NCI-H2196 treated with DMSO at 0.1 percent for 48 hours (cell line): ENCODE results near the gene C2orf15.
"Not testable (repeated sequence)": the region's sequence is repeated elsewhere in the genome, so short reads cannot be mapped to it uniquely, and the experiment has no call there.

Experiments used
- DNase-seq: peaks from one replicate; lab custom pipeline; 2025; ENCODE audit not compliant: unreplicated experiment; lab: John Stamatoyannopoulos, UW

The C2orf15 gene

DNA sequence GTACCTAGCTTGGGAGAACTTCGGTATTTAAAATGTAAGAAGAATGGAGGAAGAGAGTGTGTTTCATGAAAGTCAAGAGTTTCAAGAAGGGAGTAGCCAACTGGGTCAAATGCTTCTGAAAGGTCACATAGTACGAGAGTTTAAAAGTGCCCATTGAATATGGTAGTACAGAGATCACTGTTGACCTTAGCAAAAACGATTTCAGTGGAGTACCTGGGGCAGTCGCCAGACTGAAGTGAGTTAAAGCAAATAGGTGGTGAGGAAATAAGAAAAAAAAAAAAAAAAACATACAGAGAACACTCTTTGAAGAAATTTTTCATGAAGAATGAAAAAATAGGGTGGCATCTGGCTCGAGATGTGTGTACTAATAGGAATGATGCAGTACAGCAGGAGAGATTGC is 24.7 kb downstream of the C2orf15 start:
- DNase-seq = no peak

DNA sequence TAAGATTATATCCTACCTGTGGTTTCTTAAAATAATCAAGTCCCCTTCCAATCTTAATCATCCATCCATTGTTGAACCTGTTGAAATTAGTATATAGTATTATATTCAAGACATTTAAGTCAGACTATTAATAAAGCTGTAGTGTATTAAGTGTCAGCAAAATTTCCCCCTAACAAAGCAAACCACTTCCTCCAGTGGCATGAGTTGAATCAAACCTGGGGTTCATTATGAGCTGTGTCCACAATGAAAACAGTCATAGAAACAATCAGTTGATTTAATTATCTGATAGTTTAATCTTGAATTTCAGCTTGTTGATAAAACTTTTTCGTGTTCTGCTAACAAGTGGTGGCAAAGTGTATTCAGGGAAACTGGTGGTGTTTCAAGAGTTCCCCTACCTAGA is 28.0 kb downstream of the C2orf15 start:
- DNase-seq = no peak

DNA sequence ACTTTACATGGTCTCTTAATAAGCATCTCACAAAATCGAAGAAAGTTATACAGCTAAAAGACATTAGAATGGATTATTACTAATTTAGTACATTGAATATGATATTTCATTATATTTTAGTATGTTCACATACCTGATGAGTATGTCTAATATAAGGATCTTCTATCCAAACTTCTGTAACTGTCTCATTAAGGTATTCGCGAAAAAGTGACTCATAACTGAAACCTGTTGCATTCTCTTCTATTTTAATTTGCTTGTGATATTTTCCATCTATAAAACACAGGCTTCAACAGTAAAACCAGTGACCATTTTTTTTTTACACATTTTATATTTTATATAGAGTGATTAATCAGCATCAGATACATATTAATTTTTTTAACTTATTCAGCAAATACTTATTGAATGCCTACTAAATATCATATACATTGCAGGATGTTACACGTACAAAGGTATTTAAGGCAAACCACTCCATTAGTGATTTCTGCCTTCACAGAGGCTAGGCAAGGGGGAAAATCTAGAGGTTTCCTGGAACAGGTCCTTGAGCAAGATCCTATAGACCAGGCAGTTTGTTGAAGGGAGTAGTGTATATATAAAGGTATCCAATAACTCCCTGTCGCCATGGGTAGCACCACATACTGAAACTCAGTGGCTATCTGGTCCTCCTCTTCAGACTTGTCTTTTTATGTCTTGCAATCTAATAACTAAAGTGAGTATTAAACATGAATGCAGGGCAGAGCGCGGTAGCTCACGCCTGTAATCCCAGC is 30.1 kb downstream of the C2orf15 start:
- no peak for DNase-seq

DNA sequence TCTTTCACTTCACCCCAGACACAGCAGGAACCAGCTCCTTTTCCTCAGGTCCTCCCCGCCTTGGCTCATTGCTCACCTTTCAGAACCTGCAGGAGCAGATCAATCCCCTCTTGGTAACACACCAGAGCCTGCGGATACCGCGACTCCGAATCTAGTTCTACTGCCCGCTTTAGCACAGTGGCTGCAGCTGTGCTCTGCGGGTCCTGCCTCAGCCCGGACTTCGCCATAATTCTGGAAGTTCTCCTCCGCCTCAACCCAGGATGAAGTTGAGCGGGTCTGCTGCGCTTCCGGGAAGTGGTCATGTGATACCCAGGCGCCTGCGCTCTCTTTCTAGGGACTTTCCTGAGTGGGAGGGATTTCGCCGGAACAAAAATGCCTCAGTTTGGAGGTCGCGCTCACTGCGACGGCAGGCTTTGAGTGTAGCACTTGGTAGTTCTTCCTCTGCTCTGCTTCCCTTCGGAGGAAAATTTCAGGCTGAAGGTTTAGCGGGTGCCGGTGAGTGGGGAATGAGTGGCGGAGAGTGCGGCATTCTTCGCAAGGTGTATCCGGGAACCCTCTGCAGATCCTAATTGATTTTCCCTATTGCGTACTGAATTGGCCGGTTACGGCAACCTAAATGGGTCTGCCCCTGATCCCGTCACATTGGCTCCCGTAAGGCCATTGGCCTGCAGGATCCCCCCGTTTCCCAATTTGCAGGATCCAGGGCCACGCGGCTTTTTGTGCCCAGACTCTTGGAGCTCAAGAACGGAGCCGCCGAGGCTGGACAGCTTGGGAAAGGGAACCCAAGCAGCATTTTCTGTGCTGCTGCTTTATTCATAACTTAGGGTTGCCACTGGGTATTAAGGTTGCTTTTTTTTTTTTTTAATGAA is 39.5 kb downstream of the C2orf15 start, which contains the start of the genes MITD1 and MRPL30:
TSS of gene MITD1 (minus strand) at position 304 of the 869 bp plus-strand sequence. CDS start at position 227, 77 bp downstream.
TSS of gene MRPL30 (plus strand) at position 430 of the 869 bp plus-strand sequence. CDS start 5,020 bp downstream, outside the sequence.
- peak; percentile 93 for DNase-seq

DNA sequence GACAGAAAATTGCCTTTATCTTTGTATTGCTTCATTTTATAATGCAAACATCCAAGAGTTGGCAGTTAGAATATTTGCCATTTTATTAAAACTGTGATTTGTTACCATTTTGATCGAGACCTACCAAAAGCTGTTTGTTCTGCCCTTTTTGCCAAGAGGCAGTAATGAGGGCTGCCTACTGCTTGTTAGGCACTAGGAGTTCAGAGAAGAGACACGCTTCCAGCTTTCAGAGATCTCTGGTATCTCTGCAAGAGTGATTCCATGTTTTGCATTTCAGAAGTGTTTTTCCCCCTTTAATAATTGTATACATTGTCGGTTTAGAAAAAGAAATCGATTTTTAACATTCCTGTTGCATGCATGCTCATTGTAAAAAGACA is 40.1 kb downstream of the C2orf15 start:
- no peak for DNase-seq

DNA sequence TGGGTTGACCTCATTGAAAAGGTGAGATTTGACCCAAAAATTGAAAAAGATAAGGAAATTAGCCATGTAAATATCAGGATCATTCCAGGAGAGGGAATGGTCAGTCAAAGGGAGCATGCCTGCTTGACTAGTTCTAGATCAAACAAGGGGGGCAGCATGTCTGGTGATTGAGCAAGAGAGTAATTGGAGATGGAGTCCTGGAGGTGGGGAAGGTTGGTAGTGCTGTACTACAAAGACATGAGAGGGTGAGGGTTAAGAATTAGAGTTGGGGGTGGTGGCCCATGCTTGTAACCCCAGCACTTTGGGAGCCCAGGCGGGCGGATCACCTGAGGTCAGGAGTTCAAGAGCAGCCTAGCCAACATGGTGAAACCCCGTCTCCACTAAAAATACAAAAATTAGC is 41.5 kb downstream of the C2orf15 start:
- no peak for DNase-seq

DNA sequence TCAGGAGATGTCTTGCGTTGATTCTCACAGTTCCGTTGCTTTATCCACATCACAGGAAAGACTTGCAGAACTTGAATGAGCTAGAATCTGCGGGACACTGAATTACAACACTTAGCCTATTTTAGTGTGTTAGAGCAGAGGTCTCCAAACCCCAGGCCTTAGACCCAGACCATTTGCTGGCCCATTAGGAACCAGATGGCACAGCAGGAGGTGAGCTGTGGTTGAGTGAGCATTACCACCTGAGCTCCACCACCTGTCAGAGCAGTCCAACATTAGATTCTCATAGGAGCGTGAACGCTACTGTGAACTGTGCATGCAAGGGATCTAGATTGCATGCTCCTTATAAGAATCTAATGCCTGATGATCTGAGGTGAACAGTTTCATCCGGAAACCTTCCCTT is 43.3 kb downstream of the C2orf15 start:
- no peak for DNase-seq

DNA sequence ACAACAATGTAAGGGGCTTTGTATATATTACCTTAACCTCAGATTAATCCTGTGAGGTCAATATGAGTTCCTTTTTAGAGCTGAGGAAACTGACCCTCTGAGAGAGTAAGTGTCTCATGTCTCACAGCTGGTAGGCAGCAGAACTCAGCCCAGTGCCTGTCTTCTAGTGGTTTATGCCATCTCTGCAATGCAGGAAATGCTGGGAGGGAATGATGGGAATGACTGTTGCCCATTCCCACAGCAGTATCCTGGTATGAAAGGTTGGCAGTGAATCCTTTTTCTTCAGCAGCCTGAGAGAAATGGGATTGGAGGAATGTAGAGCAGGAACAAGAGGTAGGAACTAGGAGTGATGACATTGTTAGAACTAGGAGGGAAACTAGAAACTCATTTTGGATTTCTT is 45.5 kb downstream of the C2orf15 start:
- DNase-seq = no peak

DNA sequence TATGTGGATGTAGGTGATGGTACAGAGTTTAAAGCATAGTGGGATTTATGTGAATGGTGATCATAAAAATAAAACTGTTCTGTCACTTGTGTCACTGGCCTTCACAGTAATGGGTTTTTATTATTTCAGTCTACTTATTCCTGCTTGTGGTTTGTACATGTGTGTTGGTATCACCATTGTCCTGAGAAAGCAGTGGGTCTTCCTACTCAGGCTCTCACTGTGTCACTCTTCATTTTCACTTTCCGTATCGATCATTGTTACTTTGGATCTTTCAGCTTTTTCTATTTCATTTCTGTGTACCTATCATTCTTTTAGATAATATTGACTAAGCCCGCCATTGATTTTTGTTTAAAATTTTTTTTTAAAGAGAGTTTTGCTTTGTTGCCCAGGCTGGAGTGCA is 46.9 kb downstream of the C2orf15 start:
- no peak for DNase-seq

DNA sequence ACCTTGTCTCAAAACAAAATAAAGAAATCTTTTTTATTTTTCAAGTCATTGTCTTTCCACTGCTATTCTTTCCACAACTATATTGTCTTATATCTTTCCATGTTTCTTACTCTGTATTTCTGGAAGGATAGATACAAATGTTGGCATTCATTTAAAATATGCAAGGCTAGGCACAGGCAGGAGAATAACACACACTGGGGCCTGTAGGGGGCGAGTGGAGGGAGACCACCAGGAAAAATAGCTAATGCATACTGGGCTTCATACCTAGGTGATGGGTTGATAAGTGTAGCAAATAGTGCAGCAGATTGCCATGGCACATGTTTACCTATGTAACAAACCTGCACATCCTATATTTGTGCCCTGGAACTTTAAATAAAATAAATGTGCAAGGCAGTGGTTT is 49.0 kb downstream of the C2orf15 start:
- no peak for DNase-seq

DNA sequence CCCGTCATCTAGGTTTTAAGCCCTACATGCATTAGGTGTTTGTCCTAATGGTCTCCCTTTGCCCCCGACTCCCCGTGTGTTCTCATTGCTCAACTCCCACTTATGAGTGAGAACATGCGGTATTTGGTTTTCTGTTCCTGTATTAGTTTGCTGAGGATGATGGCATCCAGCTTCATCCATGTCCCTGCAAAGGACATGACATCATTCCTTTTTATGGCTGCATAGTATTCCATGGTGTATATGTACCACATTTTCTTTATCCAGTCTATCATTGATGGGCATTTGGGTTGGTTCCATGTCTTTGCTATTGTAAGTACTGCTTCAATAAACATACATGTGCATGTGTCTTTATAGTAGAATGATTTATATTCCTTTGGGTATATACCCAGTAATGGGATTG is 50.9 kb downstream of the C2orf15 start:
- DNase-seq = not testable (repeated sequence)

DNA sequence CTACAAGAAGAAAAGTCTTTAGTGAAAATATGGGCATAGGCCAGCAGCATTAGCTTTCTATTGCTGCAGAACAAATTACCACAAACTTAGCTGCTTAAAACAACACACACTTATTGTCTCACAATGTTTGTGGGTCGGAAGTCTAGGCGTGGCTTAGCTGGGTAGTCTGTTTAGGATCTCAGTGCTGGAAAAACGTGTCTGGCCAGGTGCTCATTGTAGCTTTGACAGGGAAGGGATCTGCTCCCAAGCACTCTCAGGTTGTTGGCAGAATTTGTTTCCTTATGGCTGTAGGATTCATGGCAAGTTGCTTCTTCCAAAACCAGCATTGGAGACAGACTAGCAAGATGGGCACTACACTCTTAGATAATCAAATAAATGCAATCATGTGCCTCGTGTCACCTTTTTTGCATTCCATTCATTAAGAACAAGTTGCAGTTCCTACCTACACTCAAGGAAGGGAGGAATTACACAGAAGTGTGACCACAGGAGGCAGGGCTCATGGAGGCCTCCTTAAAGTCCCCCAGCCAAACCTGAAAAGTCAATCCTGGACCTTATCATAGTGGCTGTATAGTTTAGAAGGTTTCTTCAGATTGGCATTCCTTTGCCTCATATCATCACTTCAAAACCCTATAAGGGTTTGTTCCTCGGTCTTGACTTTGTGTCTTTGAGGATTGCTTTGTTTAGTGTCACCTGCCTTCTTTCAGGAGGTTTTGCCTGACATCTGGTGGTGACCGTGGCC is 56.8 kb downstream of the C2orf15 start:
- DNase-seq = no peak

DNA sequence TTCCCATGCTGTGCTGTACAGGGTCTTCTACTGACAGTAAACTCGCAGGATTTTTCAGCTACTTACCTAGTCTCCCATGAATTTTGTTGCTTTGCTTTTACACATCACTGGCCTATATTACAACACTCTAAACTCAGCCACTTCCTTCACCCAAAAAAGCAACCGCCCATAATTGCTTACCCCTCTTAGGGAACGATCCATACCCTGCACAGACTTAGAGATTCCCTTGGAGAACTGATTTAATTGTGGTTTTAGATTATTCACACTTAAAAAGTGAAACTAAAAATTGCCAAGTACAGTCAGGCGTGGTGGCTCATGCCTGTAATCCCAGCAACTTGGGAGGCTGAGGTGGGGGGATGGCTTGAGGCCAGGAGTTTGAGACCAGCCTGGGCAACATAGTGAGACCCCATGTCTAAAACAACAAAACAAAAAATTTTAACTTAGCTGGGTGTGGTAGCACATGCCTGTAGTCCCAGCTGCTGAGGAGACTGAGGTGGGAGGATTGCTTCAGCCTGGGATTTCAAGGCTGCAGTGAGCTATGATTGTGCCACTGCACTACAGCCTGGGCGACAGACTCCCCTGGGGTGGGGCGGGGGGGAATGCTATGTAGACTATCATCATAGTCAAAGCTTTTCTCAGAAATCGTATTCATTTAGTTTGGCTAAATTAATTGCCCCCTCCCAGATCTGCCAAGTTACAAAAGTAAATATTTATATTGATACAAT is 58.7 kb downstream of the C2orf15 start:
- no peak for DNase-seq
